ENCODE measurements around the gene PITPNM1. TPM values are rescaled to one million over a fixed set of nuclear protein-coding genes. Genes with fewer than 3 reads are reported as not detected.

PITPNM1 gene
- total and polyA plus RNA-seq, 2 of the 13 experiments (the other 11 are each of a cell fraction or from before 2014, with no cell fraction given) = 8.2 to 8.5 TPM

- TF ChIP-seq ZNF318 (CRISPR knock-in tag; IDR thresholded peaks at IDR 0.05) (no peak), ETV5 (CRISPR knock-in tag; IDR thresholded peaks at IDR 0.05; ENCODE audit: borderline replicate concordance) (peak; percentile 28; the same call in 1 of the 2 replicates), NKX3-1 (CRISPR knock-in tag; IDR thresholded peaks at IDR 0.05) (peak; percentile 59; the same call in 1 of the 2 replicates), MED13 (CRISPR knock-in tag; IDR thresholded peaks at IDR 0.05) (peak; percentile 15; the same call in 1 of the 2 replicates), KLF9 (CRISPR knock-in tag; IDR thresholded peaks at IDR 0.05; ENCODE audit: low read depth) (peak; percentile 74; the same call in 1 of the 2 replicates), ZNF331 (CRISPR knock-in tag; IDR thresholded peaks at IDR 0.05) (peak; percentile 61), MAZ (IDR thresholded peaks at IDR 0.05; ENCODE audit: borderline replicate concordance, low read depth, low read length) (peak; percentile 84), MAZ (CRISPR knock-in tag; IDR thresholded peaks at IDR 0.05; ENCODE audit: low read depth) (peak; percentile 78; the same call in 1 of the 2 replicates), ZNF451 (CRISPR knock-in tag; IDR thresholded peaks at IDR 0.05) (no peak; the same call in 1 of the 2 replicates), SRSF9 (IDR thresholded peaks at IDR 0.05; ENCODE audit: borderline replicate concordance, insufficient read depth, low read depth, low read length, poor library complexity, severe bottlenecking) (no peak), NCOA5 (CRISPR knock-in tag; IDR thresholded peaks at IDR 0.05) (no peak), NAIF1 (CRISPR knock-in tag; IDR thresholded peaks at IDR 0.05; ENCODE audit: borderline replicate concordance) (no peak), ZBTB34 (CRISPR knock-in tag; IDR thresholded peaks at IDR 0.05) (no peak)
- TF ChIP-seq, protein P1, sequence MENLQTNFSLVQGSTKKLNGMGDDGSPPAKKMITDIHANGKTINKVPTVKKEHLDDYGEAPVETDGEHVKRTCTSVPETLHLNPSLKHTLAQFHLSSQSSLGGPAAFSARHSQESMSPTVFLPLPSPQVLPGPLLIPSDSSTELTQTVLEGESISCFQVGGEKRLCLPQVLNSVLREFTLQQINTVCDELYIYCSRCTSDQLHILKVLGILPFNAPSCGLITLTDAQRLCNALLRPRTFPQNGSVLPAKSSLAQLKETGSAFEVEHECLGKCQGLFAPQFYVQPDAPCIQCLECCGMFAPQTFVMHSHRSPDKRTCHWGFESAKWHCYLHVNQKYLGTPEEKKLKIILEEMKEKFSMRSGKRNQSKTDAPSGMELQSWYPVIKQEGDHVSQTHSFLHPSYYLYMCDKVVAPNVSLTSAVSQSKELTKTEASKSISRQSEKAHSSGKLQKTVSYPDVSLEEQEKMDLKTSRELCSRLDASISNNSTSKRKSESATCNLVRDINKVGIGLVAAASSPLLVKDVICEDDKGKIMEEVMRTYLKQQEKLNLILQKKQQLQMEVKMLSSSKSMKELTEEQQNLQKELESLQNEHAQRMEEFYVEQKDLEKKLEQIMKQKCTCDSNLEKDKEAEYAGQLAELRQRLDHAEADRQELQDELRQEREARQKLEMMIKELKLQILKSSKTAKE (CRISPR knock-in tag; IDR thresholded peaks at IDR 0.05; ENCODE audit: borderline replicate concordance) = no peak
- TF ChIP-seq, protein P2, sequence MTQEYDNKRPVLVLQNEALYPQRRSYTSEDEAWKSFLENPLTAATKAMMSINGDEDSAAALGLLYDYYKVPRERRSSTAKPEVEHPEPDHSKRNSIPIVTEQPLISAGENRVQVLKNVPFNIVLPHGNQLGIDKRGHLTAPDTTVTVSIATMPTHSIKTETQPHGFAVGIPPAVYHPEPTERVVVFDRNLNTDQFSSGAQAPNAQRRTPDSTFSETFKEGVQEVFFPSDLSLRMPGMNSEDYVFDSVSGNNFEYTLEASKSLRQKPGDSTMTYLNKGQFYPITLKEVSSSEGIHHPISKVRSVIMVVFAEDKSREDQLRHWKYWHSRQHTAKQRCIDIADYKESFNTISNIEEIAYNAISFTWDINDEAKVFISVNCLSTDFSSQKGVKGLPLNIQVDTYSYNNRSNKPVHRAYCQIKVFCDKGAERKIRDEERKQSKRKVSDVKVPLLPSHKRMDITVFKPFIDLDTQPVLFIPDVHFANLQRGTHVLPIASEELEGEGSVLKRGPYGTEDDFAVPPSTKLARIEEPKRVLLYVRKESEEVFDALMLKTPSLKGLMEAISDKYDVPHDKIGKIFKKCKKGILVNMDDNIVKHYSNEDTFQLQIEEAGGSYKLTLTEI (CRISPR knock-in tag; conservative IDR thresholded peaks at IDR 0.05) = no peak
Measured at GRCh38 chr11:67468759-67469507, 36.2 kb downstream of the PITPNM1 start, which contains the start of gene TMEM134 (continued).

All from HepG2 (cell line).